Measurements from ENCODE around the gene FUT4. TPM values are rescaled to one million over a fixed set of nuclear protein-coding genes. Genes with fewer than 3 reads are reported as not detected.

The FUT4 gene
- total RNA-seq, 1 donor from 2014 or later, result 12.9 TPM

- no peak for DNase-seq (ENCODE audit: low spot score in 2 of 2, unreplicated experiment in 2 of 2)
- peaks cover 21% of the 10 kb centered on the region for H3K36me3 Mint-ChIP-seq
- H3K27me3 Mint-ChIP-seq (ENCODE audit: low read depth), result no peaks in the 10 kb centered on the region
- H3K9me3 Mint-ChIP-seq, result peaks cover 5% of the 10 kb centered on the region
- TF ChIP-seq CTCF (IDR thresholded peaks at IDR 0.05; ENCODE audit: unreplicated experiment), result no peak
- peaks cover 4% of the 10 kb centered on the region for H3K4me1 Mint-ChIP-seq
- H3K27ac Mint-ChIP-seq, result no peak overlapping the region
- H3K4me3 Mint-ChIP-seq, result no peak overlapping the region
Observed at GRCh38 chr11:94595076-94595475, 51.4 kb downstream of the FUT4 start.

GRCh38 chr11:94597896-94598295 is 54.2 kb downstream of the FUT4 start:
- Mint-ChIP-seq H3K9me3 (peaks cover 7% of the 10 kb centered on the region), H3K27ac (no peak overlapping the region), H3K4me3 (no peak overlapping the region), H3K36me3 (peaks cover 30% of the 10 kb centered on the region), H3K27me3 (ENCODE audit: low read depth) (no peaks in the 10 kb centered on the region), H3K4me1 (peaks cover 6% of the 10 kb centered on the region)
- DNase-seq (ENCODE audit: low spot score in 2 of 2, unreplicated experiment in 2 of 2), result no peak
- no peak for TF ChIP-seq CTCF (IDR thresholded peaks at IDR 0.05; ENCODE audit: unreplicated experiment)

Other genes with a start within 250 kb of the FUT4 start
- gene IZUMO1R, start 239.3 kb upstream of the FUT4 start, total RNA-seq, result not detected in 3 replicates
- 0.09 to 0.18 TPM (median 0.11 TPM) in 3 replicates for gene GPR83, start 142.5 kb upstream of the FUT4 start, total RNA-seq
- gene MRE11, start 50.1 kb upstream of the FUT4 start, total RNA-seq, result 36.4 to 39.4 TPM (median 39.2 TPM) in 3 replicates
- 16.6 to 18.9 TPM (median 16.6 TPM) in 3 replicates for gene ANKRD49, start 49.9 kb upstream of the FUT4 start, total RNA-seq
- gene C11orf97, start 31.5 kb upstream of the FUT4 start, total RNA-seq, result not detected in 3 replicates
- 4.1 to 5.0 TPM (median 4.9 TPM) in 3 replicates for gene PIWIL4, start 23.4 kb downstream of the FUT4 start, total RNA-seq
- gene AMOTL1, start 224.4 kb downstream of the FUT4 start, total RNA-seq, result 77.0 to 78.5 TPM (median 77.8 TPM) in 3 replicates

Data from mesothelial cell of epicardium (in vitro differentiated cells).